ENCODE measurements around the gene PNMA8A.
"Not testable (repeated sequence)": the region's sequence is repeated elsewhere in the genome, so short reads cannot be mapped to it uniquely, and the experiment has no call there.

PNMA8A gene, protein sequence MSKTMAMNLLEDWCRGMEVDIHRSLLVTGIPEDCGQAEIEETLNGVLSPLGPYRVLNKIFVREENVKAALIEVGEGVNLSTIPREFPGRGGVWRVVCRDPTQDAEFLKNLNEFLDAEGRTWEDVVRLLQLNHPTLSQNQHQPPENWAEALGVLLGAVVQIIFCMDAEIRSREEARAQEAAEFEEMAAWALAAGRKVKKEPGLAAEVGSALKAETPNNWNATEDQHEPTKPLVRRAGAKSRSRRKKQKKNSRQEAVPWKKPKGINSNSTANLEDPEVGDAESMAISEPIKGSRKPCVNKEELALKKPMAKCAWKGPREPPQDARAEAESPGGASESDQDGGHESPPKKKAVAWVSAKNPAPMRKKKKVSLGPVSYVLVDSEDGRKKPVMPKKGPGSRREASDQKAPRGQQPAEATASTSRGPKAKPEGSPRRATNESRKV

DNA sequence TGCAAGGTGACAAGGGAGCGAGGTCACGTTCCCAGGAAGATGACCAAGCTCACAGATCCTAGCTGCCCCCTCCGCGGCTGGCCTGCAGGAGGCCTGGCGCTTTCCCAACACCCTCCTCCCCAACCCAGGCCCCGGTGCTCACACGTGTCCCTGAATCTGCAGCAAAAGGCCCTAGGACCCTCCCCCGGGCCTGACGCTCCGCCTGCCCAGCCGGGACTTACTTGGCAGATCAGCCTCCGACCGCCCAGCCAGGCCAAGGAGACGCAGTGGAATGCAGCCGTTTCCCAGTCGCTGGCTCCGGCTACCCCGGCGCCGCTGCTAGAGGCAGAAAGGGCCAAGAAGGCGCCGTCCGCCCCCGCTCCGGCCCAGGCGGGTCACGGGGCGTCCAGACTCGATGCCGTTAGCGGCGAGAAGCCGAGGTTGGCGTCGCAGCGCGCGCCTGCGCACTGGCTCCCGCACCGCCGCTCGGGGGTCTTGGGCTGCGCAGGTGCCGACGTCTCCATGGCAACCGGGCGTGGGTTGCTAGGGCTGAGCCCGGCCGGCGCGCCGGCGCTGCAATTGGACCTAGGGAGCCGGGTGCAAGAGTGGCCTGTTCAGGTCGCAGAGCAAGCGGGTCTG lies at the start of gene PNMA8A:
TSS of gene PNMA8A (minus strand) at position 448 of the 618 bp plus-strand sequence. CDS start 528 bp downstream, outside the sequence.
- DNase-seq, result peak; percentile 86

DNA sequence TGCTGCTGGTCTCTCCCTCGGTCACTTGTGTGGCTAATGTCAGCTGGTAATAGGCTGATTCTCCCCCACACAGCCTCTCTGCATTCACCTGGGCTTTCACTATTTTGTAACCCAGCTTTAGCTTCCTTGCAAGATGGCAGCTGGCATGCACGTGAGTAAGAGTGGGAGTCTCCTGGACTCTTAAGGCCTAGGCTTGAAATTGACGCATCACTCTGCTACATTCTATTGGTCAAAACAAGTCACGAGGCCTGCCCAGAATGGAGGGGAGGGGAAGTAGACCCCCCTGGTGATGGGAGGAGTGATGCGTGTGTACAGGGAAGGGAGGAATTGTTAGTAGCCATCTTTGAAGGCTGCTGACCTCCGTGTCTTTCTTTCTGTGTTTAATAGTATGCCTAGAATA lies 49.3 kb upstream of the PNMA8A start:
- DNase-seq, result no peak

DNA sequence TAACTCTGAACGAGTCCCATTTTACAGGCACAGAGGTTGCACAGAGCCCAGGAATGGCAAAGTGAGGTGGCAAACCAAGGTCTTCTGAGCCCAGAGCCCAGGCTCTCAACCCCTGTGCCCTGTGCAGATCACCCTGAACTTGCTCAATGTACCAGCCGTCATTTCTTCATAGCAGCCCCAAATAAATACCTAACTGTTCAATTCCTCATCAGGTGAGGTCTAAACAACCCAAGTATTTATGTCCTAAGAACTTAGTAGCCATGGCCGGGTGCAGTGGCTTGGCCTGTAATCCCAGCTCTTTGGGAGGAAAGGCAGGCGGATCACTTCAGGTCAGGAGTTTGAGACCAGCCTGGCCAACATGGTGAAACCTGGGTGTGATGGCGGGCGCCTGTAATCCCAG lies 46.1 kb upstream of the PNMA8A start:
- DNase-seq, result no peak

DNA sequence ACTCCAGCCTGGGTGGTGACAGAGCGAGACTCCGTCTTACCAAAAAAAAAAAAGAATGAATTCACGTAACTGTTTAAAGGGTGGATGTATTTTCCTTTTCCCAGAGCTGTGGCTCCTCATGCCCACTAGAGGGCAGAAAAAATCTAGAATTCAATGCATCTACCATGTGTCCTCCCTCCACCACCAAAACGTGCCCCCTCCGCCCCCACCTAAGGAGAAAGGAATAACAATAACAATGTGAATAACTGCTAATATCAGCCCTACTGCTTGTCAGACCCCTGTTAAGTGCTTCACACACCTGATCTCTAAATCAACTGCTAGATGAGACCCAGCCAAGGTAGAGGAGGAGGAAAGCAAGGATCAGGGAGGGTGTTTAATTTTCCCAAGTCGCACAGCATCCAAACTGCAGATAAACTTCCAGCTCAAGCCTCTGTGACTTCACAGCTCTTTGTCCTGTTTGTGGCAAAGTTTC lies 44.6 kb upstream of the PNMA8A start:
- no peak for DNase-seq

DNA sequence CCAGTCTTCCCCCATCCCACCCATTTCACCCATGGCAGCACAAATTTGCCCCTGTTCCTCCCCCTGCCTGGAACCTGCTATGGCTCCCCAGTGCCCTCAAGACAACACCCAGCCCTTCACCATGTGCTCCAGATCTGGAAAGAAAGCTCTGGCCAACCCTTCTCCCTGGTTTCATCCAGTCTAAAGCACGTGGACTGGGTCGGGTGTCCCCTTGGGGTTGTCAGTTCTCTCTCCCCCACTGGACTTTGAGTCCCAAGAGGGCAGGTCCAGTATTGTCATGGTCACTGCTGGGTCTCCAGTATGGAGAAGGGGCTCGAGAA lies 43.9 kb upstream of the PNMA8A start:
- DNase-seq, result no peak

DNA sequence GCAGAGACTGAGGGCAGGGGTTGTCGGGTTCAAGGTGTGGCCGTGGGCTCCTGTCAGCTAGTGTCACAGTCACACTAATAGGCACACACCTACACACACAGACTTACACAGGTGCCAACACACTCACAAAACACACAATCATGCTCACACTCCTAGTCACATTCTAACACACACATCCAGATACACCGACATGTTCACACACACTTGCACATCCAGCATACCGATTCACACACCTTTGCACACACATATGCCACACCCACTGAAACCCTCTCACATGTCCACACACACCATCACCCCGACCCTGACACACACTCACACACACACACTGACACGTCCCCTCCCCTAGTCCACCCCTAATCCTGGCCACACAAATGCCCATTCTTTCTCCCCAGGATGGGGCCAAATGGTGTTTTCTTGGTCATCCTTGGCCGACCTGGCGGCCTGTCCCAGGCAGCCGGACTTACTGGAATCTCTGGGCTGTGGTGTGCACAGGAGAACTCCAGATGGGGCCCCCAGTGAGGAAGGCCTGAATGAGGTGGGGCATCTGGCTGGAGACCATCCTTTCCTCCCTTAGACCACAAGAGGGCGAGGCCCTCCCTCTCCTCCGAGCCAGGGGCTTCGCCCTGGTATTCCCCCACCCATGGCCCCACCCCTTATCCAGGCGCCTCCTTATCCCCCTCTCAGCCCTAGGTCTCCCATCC lies 43.4 kb upstream of the PNMA8A start:
- DNase-seq, result no peak

DNA sequence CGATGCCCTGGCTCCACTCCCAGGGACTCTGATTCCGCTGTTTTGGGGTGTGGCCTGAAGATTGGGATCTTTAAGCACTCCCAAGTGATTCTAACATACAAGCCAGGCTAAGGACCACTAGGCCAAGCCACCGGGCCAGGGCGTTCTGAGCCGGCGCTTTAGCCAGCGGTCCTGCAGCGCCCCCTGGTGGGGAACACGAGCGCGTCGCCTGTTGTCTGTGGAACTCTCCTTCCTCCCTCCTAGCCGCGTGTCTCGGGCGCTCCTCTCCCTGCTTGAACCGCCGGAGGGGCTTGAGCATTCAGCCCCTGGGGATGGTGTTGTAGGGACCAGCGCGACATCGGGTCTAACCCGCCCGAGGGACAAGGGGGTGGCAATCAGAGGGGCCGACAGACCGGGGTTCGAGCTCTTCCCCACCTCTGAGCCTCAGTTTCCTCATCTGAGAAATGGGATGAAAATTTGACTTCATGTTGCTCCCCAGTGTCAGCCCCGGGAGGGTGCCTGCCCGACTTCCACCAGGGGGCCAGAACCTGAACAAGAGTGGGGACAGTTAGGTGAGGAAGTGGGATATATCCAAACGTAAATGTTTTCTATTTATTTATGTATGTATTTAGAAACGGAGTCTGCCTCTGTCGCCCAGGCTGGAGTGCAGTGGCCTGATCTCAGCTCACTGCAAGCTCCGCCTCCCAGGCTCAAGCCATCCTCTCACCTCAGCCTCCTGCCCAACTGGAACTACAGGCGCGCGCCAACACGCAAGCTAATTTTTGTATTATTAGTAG lies 42.3 kb upstream of the PNMA8A start:
- DNase-seq, result peak; percentile 54

DNA sequence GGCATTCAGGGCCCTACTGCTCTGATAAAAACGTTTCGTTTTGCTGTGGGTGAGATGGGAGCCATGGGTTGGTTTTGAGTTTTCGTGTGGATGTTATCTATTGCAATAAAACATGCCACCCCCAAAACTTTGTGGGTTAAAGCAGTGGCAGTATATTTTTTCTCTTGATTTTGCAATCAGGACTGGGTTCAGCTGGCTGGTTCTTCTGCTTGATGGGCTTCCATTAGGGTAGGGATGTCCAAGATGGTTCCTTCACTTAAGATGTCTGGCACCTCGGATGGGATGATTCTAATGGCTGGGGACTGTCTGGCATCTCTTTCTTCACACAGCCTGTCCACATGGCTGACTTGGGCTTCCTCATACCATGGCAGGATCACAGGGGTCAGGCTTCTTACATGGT lies 39.9 kb upstream of the PNMA8A start:
- no peak for DNase-seq

DNA sequence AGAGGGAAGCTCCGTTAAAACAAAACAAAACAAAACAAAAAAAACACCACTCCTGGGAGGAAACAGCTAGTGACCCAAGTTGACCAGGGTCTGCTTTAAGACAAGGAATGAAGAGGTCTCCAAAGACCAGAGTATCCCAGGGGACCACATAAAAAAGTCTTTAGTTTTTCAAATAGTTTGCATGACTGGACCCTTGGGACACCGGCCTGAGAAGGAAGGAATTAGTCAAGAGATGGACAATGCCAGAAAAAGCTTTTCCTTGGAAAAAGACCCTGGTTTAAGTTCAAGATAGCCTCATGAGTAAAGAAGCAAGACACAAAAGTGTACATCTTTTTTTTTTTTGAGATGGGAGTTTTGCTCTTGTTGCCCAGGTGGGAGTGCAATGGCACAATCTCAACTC lies 36.8 kb upstream of the PNMA8A start:
- DNase-seq, result no peak

DNA sequence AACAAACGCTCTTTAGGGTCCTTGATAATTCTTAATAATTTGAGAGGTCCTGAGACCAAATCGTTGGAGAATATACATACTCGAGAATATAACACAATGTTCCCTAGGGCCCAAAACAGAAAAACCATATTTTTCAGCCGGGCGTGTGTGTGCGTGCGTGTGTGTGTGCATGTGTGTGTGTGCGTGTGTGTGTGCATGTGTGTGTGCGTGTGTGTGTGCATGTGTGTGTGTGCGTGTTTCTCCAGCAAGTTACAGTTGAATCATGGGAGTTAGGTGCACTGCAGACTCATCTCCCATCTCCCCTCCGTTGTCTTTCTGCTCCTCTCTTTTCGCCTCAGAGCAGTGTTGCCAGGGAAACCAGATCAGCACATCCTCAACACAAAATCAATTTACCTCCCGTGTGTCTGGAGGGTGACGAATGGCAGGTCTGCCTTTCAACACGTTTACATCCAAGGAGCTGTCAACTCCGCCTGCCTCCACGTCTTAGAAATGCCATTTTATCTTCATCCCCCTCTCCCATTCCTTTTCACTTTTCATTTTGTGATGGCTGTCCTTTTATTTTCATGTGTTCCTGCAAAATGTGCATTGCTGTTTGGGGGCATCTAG lies 32.6 kb upstream of the PNMA8A start:
- peak; percentile 53 for DNase-seq

DNA sequence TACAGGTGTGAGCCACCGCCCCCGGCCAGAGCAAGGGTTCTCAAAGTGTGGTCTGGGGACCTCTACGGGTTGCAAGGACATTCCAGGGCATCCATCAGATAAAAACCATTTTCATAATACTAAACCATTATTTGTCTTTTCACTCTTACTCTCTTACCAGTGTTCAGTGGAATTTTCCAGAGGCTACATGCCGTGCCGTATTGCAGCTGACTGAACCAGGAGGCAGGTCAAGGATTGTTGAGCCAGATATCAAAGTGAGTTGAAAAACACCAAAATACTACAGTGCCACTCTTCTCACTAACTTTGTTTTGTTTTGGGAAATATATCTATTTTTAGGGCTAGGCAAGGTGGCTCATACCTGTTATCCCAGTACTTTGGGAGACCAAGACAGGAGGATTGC lies 31.5 kb upstream of the PNMA8A start:
- no peak for DNase-seq

DNA sequence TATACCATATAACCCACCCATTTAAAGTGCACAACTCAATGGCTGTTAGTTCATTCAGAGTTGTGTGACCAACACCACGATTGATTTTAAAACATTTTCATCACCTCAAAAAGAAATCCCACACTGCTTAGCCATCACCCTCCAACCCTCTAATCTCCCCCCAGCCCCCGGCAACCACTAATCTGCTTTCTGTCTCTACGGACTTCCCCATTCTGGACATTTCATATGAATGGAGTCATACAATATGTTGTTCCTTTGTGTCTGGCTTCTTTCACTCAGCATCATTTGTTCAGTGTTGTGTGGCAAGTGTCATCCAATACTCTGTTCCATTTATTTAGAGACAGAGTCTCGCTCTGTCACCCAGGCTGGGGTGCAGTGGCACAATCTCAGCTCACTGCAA lies 28.3 kb upstream of the PNMA8A start:
- no peak for DNase-seq

DNA sequence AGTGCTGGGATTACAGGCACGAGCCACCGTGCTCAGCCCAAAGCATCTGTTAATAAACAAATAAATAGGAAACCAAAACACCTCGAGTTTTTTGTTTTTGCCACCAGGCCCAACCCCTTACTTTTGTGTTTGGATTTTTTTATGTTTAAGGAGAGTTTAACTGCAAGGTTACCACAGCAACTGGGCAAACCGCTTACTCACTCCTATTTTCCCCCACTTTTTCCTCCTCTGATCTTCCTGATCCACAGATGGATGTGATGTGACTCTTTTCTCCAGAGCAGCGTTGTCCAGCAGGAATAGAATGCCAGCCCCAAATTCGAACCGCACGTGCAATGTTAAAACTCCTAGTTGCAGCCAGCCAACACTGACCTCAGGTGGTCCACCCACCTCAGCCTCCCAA lies 26.4 kb upstream of the PNMA8A start:
- no peak for DNase-seq

DNA sequence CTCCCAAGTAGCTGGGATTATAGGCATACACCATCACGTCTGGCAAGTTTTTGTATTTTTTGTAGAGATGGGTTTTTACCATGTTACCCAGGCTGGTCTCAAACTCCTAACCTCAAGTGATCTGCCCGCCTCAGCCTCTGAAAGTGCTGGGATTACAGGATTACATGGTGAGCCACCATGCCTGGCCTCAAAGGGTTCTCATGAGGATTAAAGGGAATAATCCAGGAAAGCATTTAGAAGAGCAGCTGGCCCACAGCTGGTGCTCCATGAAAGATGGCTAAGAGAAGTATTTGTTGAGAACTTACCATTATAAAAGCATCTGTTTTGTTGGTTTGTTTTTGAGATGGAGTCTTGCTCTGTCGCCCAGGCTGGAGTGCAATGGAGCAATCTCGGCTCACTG lies 25.5 kb upstream of the PNMA8A start:
- DNase-seq, result not testable (repeated sequence)

DNA sequence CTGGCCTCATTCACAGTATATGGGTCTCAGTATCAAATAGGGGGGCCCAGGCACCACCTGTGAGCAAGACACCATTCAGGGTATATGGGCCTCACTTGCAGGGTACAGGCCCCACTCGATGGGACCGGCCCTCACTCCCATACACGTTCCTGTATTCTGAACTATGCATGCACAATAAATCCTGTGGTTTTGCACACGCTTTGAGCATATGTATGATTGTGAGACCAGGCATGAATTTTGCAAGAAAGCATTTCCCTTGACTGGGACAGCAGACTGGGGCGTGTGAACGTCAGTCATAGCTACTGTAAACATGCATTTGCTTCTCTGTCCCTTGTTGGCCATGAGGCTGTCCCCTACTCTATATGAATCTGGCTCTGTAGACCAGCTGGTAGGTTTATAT lies 24.9 kb upstream of the PNMA8A start:
- DNase-seq, result no peak

DNA sequence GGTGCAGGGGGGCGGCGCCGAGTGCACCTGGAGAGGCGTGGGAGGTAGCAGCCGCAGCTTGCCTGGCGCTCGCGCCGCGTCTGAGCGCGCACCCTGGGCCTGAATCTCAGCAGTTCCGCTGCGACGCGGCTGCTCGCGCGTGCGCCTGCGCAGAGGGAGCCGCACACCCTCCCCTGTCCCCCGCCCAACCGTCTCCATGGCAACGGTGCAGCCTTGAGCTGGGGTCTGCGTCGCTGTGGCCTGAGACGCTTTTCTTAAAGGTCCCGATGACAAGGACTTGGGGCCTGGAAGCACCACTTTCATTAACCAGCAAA lies 24.4 kb upstream of the PNMA8A start, which contains the start of gene PNMA8B:
TSS of gene PNMA8B (minus strand) at position 82 of the 314 bp plus-strand sequence. CDS start 402 bp downstream, outside the sequence.
- peak; percentile 74 for DNase-seq

DNA sequence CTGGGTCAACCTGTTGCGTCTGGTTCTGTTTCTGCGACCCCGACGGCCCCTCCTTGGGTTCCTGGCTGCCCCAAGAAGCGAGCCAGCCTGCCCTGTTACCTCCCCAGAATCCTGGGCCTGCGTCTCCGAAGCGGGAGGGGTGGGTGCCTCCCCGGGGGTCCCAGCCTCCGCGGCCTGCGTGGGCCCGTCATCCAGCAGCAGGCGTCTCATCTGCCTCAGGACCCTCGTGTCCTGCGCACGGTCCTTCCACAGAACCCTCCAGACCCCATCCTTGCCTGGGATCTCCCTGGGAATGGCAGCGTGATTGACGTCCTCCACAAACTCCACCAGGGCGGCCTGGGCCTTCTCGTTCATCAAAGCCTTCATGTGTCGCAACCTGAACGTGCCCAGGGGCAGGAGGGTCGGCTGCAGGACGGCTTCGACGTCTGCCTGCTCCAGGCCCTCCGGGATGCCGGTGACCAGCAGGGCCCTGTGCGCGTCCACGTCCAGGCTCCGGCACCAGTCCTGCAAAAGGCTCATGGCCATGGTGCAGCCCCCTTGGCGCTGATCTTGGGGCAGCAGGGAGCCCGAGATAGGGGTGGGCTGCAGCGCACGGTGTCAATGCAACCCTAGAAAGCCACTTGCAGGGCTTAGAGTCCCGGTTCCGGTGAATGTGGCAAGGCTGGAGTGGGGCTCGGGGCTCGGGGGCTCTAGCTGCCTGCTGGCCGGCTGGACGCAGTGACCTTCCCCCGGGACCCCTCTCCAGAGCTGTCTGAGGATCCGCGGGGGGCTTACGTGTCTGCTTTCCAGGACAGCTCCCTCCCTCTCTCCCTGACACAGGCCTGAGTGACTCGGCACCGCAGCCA lies 23.8 kb upstream of the PNMA8A start:
- no peak for DNase-seq

DNA sequence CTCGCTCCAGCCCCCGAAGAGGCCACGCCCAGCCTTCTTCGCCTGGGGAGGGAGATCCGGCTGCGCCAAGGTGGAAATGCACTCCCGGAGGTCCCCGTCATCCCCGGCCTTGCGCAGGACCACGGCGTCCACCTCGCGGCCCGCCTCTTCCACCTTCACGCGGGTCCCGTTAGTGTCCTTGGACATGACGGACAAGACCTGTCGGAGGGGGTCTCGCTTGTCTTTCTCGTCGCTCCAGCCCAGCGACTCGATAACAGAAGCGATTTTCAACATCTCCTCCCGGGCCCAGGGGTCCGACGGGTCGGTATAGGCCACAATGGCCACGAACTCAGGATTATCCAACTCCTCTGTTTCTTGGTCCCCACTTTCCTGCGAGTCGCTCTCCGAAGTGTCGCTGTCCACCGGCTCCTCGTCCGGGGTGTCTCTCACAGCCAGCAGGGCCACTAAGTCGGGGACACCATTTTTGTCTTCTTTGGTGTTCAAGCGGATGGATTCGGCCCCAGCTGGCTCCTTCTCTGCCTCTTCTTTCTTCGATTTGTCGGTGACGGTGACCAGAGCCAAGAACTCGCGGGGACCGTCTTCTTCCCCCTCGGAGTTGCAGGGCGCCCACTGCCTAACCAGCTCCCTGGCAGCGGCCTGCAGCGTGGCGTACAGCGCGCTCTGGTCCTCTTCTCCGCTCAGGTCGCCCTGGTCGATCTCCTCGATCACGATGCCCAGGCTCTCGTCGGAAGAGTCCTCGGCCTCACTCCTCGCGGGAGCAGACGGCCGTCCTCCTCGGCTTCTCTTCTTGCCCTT lies 23.0 kb upstream of the PNMA8A start:
- DNase-seq, result no peak

DNA sequence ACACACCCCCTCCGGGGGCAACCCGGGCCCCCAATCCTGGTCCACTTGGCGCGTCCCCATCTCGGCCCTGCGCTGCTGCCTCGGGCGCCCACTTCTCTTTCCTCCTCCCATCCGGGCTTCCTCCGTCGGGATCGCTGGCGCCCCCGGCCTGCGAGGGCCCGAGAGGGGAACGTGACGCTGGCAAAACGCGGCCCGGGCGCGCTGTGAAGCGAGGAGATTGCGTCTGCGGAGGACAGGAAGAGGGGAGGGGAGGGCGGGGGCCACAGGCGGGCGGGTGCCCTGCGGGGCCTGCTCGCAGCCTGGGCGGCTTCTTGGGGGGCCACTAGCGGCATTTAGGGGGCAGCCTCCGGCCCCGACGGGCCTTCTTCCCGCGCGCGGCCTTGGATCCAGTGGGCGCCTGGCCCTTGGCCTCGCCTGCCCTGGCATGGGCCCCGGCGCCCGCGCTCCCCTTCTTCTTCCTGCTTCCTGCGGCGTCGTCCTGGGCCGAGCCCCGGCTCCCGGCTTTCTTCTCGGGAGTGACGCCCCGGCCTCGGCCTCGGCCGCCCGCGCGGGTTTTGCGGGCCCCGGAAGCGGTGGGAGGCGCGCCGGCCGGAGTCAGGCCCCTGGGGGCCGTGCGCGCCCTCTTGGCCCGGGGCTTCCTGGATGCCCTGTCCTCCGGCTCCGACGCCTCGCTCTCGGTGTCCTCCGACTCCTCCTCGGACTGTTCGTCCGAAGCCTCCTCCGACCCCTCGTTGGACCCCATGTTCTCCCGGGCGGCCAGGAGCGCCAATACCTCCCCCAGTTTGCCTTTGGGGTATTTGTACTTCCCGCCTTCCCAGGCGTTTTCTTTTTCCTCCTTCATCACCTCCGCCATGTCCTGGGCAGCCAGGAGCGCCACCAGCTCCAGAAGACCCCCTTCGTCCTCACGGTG lies 22.1 kb upstream of the PNMA8A start:
- no peak for DNase-seq

DNA sequence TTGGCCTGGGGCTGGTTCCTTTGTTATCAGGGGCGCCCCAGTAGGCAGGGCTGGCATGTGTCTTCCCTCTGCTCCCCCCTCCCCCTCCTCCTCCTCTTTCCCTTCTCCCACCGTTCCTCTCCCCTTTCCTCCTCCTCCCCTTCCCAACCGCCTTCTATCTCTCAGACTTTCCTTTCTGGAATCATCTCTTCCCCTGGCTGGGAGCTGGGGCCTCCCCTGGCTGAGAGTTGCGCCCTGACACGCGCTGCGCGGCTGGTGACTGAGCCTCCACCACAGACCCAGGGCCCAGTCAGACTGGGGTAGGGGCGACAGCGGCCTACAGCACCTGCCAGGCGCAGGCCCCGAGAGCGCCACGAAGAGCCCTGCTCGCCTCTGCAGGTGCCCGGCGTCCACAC lies 21.5 kb upstream of the PNMA8A start:
- DNase-seq, result no peak

All from NCI-H2227 treated with DMSO at 0.1 percent for 48 hours (cell line).